Measurements from ENCODE around the gene ZNF574.
A peak's percentile ranks its signal among the peaks of the same experiment; 100 is the strongest.
"Not testable (repeated sequence)": the region's sequence is repeated elsewhere in the genome, so short reads cannot be mapped to it uniquely, and the experiment has no call there.

Gene ZNF574

GRCh38 chr19:42075616-42076379 is at the start of gene ZNF574:
TSS of gene ZNF574 (plus strand) at chr19:42076166. CDS start at chr19:42078607, 2,441 bp downstream.
- peak within 1 kb of the TSS; percentile 90 for H3K4me3 ChIP-seq (ENCODE audit: low read length)
- peaks cover 23% of the 10 kb centered on the region for H3K4me1 ChIP-seq (ENCODE audit: insufficient read depth, low read length)
- peaks cover 30% of the 10 kb centered on the region for H3K36me3 ChIP-seq (ENCODE audit: insufficient read depth, low read length)
- H2AFZ ChIP-seq (ENCODE audit: low read depth, low read length): peak within 1 kb of the TSS; percentile 11
- no peaks in the 10 kb centered on the region for H3K9me3 ChIP-seq (ENCODE audit: low read length)
- H3K27me3 ChIP-seq (ENCODE audit: insufficient read depth, low read length): no peaks in the 10 kb centered on the region

GRCh38 chr19:42028304-42029216 is 47.4 kb upstream of the ZNF574 start:
- Histone ChIP-seq H3K9me3 (ENCODE audit: low read length) (no peaks in the 10 kb centered on the region), H3K27me3 (ENCODE audit: insufficient read depth, low read length) (no peaks in the 10 kb centered on the region), H3K36me3 (ENCODE audit: insufficient read depth, low read length) (no peaks in the 10 kb centered on the region), H2AFZ (ENCODE audit: low read depth, low read length) (no peak overlapping the region), H3K4me1 (ENCODE audit: insufficient read depth, low read length) (peaks cover 17% of the 10 kb centered on the region), H3K4me3 (ENCODE audit: low read length) (no peak overlapping the region)

GRCh38 chr19:42030645-42031440 is 45.1 kb upstream of the ZNF574 start:
- Histone ChIP-seq H3K4me3 (ENCODE audit: low read length) (no peak overlapping the region), H3K9me3 (ENCODE audit: low read length) (no peaks in the 10 kb centered on the region), H2AFZ (ENCODE audit: low read depth, low read length) (no peak overlapping the region), H3K27me3 (ENCODE audit: insufficient read depth, low read length) (no peaks in the 10 kb centered on the region), H3K4me1 (ENCODE audit: insufficient read depth, low read length) (peaks cover 17% of the 10 kb centered on the region), H3K36me3 (ENCODE audit: insufficient read depth, low read length) (no peaks in the 10 kb centered on the region)

DNA sequence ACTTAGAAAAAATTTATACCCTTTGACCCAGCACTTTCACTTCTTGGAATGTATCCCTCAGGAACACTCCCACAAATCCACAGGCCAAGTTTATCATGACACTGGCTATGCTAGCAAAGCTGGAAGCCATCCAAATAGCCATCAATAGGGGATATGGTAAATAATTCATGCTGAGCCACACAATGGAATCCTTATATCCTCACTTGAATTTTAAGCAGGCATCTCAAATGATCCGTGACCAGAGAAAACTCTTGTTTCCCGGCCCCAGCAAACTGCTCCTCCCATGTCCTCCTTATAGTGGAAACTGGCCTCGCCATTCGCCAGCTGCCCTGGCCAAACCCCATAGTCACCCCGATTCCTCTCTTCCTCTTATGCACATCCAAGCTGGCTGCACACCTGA is 43.5 kb upstream of the ZNF574 start:
- Histone ChIP-seq H2AFZ (ENCODE audit: low read depth, low read length) (no peak overlapping the region), H3K4me3 (ENCODE audit: low read length) (no peak overlapping the region), H3K9me3 (ENCODE audit: low read length) (no peaks in the 10 kb centered on the region), H3K27me3 (ENCODE audit: insufficient read depth, low read length) (no peaks in the 10 kb centered on the region), H3K36me3 (ENCODE audit: insufficient read depth, low read length) (no peaks in the 10 kb centered on the region), H3K4me1 (ENCODE audit: insufficient read depth, low read length) (peaks cover 17% of the 10 kb centered on the region)

DNA sequence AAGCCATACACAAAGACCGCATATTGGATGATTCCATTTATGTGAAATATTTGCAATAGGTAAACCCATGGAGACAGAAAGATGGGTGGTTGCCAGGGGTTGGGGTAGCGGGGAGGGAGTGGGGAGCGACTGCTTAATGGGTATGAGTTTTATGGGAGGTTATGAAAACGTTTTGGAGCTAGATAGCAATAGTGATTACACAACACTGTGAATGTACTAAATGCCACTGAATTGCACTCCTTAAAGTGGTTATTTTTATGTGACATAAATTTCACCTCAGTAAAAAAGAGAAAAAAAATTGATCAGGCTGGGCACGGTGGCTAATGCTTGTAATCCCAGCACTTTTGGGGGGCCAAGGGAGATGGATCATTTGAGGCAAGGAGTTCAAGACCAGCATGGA is 42.6 kb upstream of the ZNF574 start:
- Histone ChIP-seq H3K36me3 (ENCODE audit: insufficient read depth, low read length) (no peaks in the 10 kb centered on the region), H3K9me3 (ENCODE audit: low read length) (no peaks in the 10 kb centered on the region), H3K4me1 (ENCODE audit: insufficient read depth, low read length) (peaks cover 17% of the 10 kb centered on the region), H2AFZ (ENCODE audit: low read depth, low read length) (no peak overlapping the region), H3K27me3 (ENCODE audit: insufficient read depth, low read length) (no peaks in the 10 kb centered on the region), H3K4me3 (ENCODE audit: low read length) (no peak overlapping the region)

GRCh38 chr19:42034640-42035391 is 41.1 kb upstream of the ZNF574 start:
- not testable (repeated sequence) for H3K36me3 ChIP-seq (ENCODE audit: insufficient read depth, low read length); H2AFZ ChIP-seq (ENCODE audit: low read depth, low read length)

GRCh38 chr19:42037649-42038048 is 38.3 kb upstream of the ZNF574 start:
- Histone ChIP-seq H3K4me1 (ENCODE audit: insufficient read depth, low read length) (peaks cover 2% of the 10 kb centered on the region), H3K9me3 (ENCODE audit: low read length) (no peaks in the 10 kb centered on the region), H2AFZ (ENCODE audit: low read depth, low read length) (no peak overlapping the region), H3K4me3 (ENCODE audit: low read length) (no peak overlapping the region), H3K36me3 (ENCODE audit: insufficient read depth, low read length) (no peaks in the 10 kb centered on the region), H3K27me3 (ENCODE audit: insufficient read depth, low read length) (no peaks in the 10 kb centered on the region)

More at GRCh38 chr19:42034640-42035391, 41.1 kb upstream of the ZNF574 start:
- not testable (repeated sequence) for H3K9me3 ChIP-seq (ENCODE audit: low read length); H3K27me3 ChIP-seq (ENCODE audit: insufficient read depth, low read length); H3K4me3 ChIP-seq (ENCODE audit: low read length)
- peaks cover 17% of the 10 kb centered on the region for H3K4me1 ChIP-seq (ENCODE audit: insufficient read depth, low read length)

DNA sequence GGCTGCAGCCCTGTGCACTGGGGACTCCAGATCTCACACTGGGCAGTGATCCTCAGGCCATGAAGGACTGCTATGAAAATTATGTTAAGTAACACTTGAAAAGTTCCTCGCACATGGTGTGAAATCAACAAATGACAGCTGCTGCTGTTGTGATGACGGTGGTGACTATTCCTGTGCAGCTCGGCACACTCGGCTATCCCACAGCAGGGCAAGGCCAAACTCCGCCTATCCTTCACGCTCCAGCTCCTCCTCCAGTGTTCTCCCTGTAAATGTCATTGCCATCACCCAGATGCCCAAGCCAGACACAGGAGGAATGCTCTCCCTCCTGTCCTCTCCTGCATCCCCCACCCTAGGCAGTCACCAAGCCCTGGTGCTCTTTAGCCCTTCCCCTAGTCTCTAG is 37.3 kb upstream of the ZNF574 start:
- Histone ChIP-seq H3K4me3 (ENCODE audit: low read length) (no peak overlapping the region), H3K9me3 (ENCODE audit: low read length) (no peaks in the 10 kb centered on the region), H2AFZ (ENCODE audit: low read depth, low read length) (no peak overlapping the region), H3K4me1 (ENCODE audit: insufficient read depth, low read length) (no peaks in the 10 kb centered on the region), H3K27me3 (ENCODE audit: insufficient read depth, low read length) (no peaks in the 10 kb centered on the region), H3K36me3 (ENCODE audit: insufficient read depth, low read length) (no peaks in the 10 kb centered on the region)

DNA sequence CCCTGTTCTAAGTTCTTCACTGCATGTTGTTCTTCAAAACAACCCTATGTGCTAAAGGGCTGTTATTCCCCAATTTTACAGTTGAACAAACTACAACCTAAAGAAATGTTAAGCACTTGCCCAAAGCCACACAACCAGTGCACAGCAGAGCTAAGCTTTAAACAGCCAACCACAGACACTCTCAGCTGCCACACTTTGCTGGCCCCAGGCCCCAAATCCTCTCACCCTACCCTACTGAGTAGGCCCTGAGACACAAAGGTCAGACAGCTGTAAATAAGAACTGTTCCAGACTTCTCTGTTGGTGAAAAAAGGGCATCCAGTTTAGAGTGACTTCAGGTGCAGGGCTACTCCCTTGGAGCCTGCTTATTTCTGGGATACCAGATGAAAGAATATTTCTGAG is 35.9 kb upstream of the ZNF574 start:
- Histone ChIP-seq H3K36me3 (ENCODE audit: insufficient read depth, low read length) (no peaks in the 10 kb centered on the region), H3K4me1 (ENCODE audit: insufficient read depth, low read length) (peaks cover under 1% of the 10 kb centered on the region), H3K27me3 (ENCODE audit: insufficient read depth, low read length) (no peaks in the 10 kb centered on the region), H3K9me3 (ENCODE audit: low read length) (no peaks in the 10 kb centered on the region), H3K4me3 (ENCODE audit: low read length) (no peak overlapping the region), H2AFZ (ENCODE audit: low read depth, low read length) (no peak overlapping the region)

GRCh38 chr19:42040491-42040890 is 35.5 kb upstream of the ZNF574 start:
- not testable (repeated sequence) for H3K27me3 ChIP-seq (ENCODE audit: insufficient read depth, low read length); H3K9me3 ChIP-seq (ENCODE audit: low read length); H3K4me3 ChIP-seq (ENCODE audit: low read length); H3K36me3 ChIP-seq (ENCODE audit: insufficient read depth, low read length); H2AFZ ChIP-seq (ENCODE audit: low read depth, low read length); H3K4me1 ChIP-seq (ENCODE audit: insufficient read depth, low read length)

GRCh38 chr19:42042455-42043170 is 33.4 kb upstream of the ZNF574 start:
- H3K9me3 ChIP-seq (ENCODE audit: low read length): no peaks in the 10 kb centered on the region
- no peaks in the 10 kb centered on the region for H3K36me3 ChIP-seq (ENCODE audit: insufficient read depth, low read length)
- H3K27me3 ChIP-seq (ENCODE audit: insufficient read depth, low read length): no peaks in the 10 kb centered on the region
- peaks cover 3% of the 10 kb centered on the region for H3K4me1 ChIP-seq (ENCODE audit: insufficient read depth, low read length)
- no peak overlapping the region for H2AFZ ChIP-seq (ENCODE audit: low read depth, low read length)
- H3K4me3 ChIP-seq (ENCODE audit: low read length): no peak overlapping the region

DNA sequence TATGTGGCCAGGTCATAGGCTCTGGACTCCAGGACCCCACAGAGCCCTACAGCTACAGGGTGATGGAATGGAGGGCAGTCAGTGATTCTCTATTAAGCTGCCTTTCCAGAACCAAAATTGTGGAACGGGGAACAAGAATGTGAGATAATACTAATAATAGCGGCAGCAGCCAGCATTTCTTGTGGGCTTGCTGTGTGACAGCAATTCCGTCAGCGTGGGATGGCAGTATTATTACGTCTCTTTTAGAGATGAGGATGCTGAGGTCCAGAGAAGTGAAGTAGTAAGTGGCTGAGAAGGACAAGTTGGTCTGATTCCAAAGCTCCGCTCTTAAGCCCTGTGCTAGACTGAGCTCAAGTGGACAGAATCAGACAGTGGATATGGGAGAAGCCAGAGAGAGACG is 30.4 kb upstream of the ZNF574 start:
- Histone ChIP-seq H3K36me3 (ENCODE audit: insufficient read depth, low read length) (no peaks in the 10 kb centered on the region), H3K27me3 (ENCODE audit: insufficient read depth, low read length) (no peaks in the 10 kb centered on the region), H2AFZ (ENCODE audit: low read depth, low read length) (no peak overlapping the region), H3K9me3 (ENCODE audit: low read length) (no peaks in the 10 kb centered on the region), H3K4me1 (ENCODE audit: insufficient read depth, low read length) (peaks cover 3% of the 10 kb centered on the region), H3K4me3 (ENCODE audit: low read length) (no peak overlapping the region)
